ENCODE results near the gene SLC39A12. TPM values are rescaled to one million over a fixed set of nuclear protein-coding genes. Genes with fewer than 3 reads are reported as not detected.
"Not testable (repeated sequence)": the region's sequence is repeated elsewhere in the genome, so short reads cannot be mapped to it uniquely, and the experiment has no call there.

SLC39A12 gene
- total RNA-seq, 1 donor from 2014 or later: not detected

DNA sequence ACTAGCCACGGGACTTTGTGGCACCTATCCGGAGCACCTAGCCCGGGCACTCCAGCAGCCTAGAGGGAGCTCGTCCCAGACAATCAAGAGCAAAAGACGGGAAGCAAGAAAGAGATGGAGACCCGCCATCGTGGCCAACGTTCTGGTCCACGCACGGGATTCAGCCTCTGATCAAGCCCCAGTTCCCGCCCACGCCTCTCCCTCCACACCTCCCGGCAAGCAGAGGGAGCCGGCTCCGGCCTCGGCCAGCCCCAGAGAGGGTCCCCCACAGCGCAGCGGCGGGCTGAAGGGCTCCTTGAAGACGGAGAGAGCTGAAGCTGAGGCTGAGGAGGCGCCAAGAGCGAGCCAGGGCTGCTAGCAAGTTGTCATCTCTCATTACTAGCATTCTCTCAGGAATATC lies 992 bp upstream of the SLC39A12 start:
- H3K9me3 ChIP-seq (ENCODE audit: insufficient read depth, low read depth, low read length): no peaks in the 10 kb centered on the region
- no peaks in the 10 kb centered on the region for H4K20me1 ChIP-seq (ENCODE audit: insufficient read depth, low read length)
- H3K9me3 Mint-ChIP-seq (ENCODE audit: unreplicated experiment): peaks cover 2% of the 10 kb centered on the region
- DNase-seq (ENCODE audit: low read depth) (no peak), FAIRE-seq (no peak)
- peaks cover 14% of the 10 kb centered on the region for H3K4me1 Mint-ChIP-seq (ENCODE audit: low read depth, unreplicated experiment)
- no peaks in the 10 kb centered on the region for H3K36me3 ChIP-seq (ENCODE audit: insufficient read depth, low read length)
- peaks cover 4% of the 10 kb centered on the region for H3K4me1 ChIP-seq (ENCODE audit: insufficient read depth, low read length)
- no peak overlapping the region for H3K27ac Mint-ChIP-seq (ENCODE audit: unreplicated experiment)
- no peak overlapping the region for H3K27ac ChIP-seq (ENCODE audit: low read depth, low read length)
- H3K27me3 ChIP-seq (ENCODE audit: insufficient read depth, low read length): no peaks in the 10 kb centered on the region
- no peaks in the 10 kb centered on the region for H3K36me3 Mint-ChIP-seq (ENCODE audit: low read depth, unreplicated experiment)
- H3K9ac ChIP-seq (ENCODE audit: low read length): no peak overlapping the region
- TF ChIP-seq, protein P1, sequence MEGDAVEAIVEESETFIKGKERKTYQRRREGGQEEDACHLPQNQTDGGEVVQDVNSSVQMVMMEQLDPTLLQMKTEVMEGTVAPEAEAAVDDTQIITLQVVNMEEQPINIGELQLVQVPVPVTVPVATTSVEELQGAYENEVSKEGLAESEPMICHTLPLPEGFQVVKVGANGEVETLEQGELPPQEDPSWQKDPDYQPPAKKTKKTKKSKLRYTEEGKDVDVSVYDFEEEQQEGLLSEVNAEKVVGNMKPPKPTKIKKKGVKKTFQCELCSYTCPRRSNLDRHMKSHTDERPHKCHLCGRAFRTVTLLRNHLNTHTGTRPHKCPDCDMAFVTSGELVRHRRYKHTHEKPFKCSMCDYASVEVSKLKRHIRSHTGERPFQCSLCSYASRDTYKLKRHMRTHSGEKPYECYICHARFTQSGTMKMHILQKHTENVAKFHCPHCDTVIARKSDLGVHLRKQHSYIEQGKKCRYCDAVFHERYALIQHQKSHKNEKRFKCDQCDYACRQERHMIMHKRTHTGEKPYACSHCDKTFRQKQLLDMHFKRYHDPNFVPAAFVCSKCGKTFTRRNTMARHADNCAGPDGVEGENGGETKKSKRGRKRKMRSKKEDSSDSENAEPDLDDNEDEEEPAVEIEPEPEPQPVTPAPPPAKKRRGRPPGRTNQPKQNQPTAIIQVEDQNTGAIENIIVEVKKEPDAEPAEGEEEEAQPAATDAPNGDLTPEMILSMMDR (IDR thresholded peaks at IDR 0.05; ENCODE audit: insufficient read depth, low read depth, low read length): no peak
- TF ChIP-seq EZH2 (IDR thresholded peaks at IDR 0.05; ENCODE audit: insufficient read depth, low read length): no peak
- no peaks in the 10 kb centered on the region for H3K79me2 ChIP-seq (ENCODE audit: insufficient read depth, low read length)
- H3K4me3 ChIP-seq (ENCODE audit: insufficient read depth, low read depth, low read length): no peak overlapping the region
- no peak overlapping the region for H2AFZ ChIP-seq (ENCODE audit: low read depth, low read length)
- H3K27me3 Mint-ChIP-seq (ENCODE audit: low read depth, unreplicated experiment): no peaks in the 10 kb centered on the region
- H3K4me2 ChIP-seq (ENCODE audit: low read length): no peak overlapping the region
- H3K4me3 Mint-ChIP-seq (ENCODE audit: unreplicated experiment): no peak overlapping the region

DNA sequence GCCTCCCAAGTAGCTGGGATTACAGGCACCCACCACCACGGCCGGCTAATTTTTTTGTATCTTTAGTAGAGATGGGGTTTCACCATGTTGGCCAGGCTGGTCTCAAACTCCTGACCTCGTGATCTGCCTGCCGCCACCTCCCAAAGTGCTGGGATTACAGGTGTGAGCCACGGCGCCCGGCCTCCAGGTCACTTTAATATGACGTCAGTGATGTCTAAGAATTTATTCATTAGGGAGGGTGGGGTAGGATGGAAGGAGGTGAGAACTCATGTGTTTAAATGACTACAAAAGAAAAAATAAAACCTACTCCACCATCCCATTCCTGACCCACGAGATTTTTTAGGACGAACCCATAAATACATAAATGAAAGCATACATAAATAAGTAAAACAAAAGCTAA lies 2.7 kb downstream of the SLC39A12 start:
- H3K4me1 Mint-ChIP-seq (ENCODE audit: low read depth, unreplicated experiment): peaks cover 14% of the 10 kb centered on the region
- not testable (repeated sequence) for H3K4me2 ChIP-seq (ENCODE audit: low read length); H3K27ac Mint-ChIP-seq (ENCODE audit: unreplicated experiment); H3K4me3 Mint-ChIP-seq (ENCODE audit: unreplicated experiment); H2AFZ ChIP-seq (ENCODE audit: low read depth, low read length); H3K9ac ChIP-seq (ENCODE audit: low read length); FAIRE-seq; H3K36me3 Mint-ChIP-seq (ENCODE audit: low read depth, unreplicated experiment); H3K9me3 Mint-ChIP-seq (ENCODE audit: unreplicated experiment); H3K4me3 ChIP-seq (ENCODE audit: insufficient read depth, low read depth, low read length); H3K27ac ChIP-seq (ENCODE audit: low read depth, low read length); H3K36me3 ChIP-seq (ENCODE audit: insufficient read depth, low read length); DNase-seq (ENCODE audit: low read depth); H3K27me3 Mint-ChIP-seq (ENCODE audit: low read depth, unreplicated experiment); H3K27me3 ChIP-seq (ENCODE audit: insufficient read depth, low read length); H3K9me3 ChIP-seq (ENCODE audit: insufficient read depth, low read depth, low read length); H3K79me2 ChIP-seq (ENCODE audit: insufficient read depth, low read length); H4K20me1 ChIP-seq (ENCODE audit: insufficient read depth, low read length); H3K4me1 ChIP-seq (ENCODE audit: insufficient read depth, low read length)

GRCh38 chr10:17954861-17955260 lies 3.1 kb downstream of the SLC39A12 start:
- H3K4me3 Mint-ChIP-seq (ENCODE audit: unreplicated experiment): no peak overlapping the region
- FAIRE-seq: no peak
- Histone ChIP-seq H3K4me1 (ENCODE audit: insufficient read depth, low read length) (peaks cover 4% of the 10 kb centered on the region), H3K27ac (ENCODE audit: low read depth, low read length) (no peak overlapping the region), H4K20me1 (ENCODE audit: insufficient read depth, low read length) (no peaks in the 10 kb centered on the region), H3K4me3 (ENCODE audit: insufficient read depth, low read depth, low read length) (no peak overlapping the region), H2AFZ (ENCODE audit: low read depth, low read length) (no peak overlapping the region), H3K36me3 (ENCODE audit: insufficient read depth, low read length) (no peaks in the 10 kb centered on the region), H3K27me3 (ENCODE audit: insufficient read depth, low read length) (no peaks in the 10 kb centered on the region), H3K79me2 (ENCODE audit: insufficient read depth, low read length) (no peaks in the 10 kb centered on the region), H3K9ac (ENCODE audit: low read length) (no peak overlapping the region), H3K9me3 (ENCODE audit: insufficient read depth, low read depth, low read length) (peaks cover 3% of the 10 kb centered on the region), H3K4me2 (ENCODE audit: low read length) (no peak overlapping the region)
- H3K9me3 Mint-ChIP-seq (ENCODE audit: unreplicated experiment): peaks cover 4% of the 10 kb centered on the region
- peaks cover 14% of the 10 kb centered on the region for H3K4me1 Mint-ChIP-seq (ENCODE audit: low read depth, unreplicated experiment)
- DNase-seq (ENCODE audit: low read depth): no peak
- H3K27ac Mint-ChIP-seq (ENCODE audit: unreplicated experiment): no peak overlapping the region
- TF ChIP-seq, protein P1 (IDR thresholded peaks at IDR 0.05; ENCODE audit: insufficient read depth, low read depth, low read length): no peak
- no peaks in the 10 kb centered on the region for H3K27me3 Mint-ChIP-seq (ENCODE audit: low read depth, unreplicated experiment)
- no peaks in the 10 kb centered on the region for H3K36me3 Mint-ChIP-seq (ENCODE audit: low read depth, unreplicated experiment)
